H9 (cell line): ENCODE results near the gene TET2. TPM values are rescaled to one million over a fixed set of nuclear protein-coding genes. Genes with fewer than 3 reads are reported as not detected.

Source experiments
- DNase-seq: peaks from one replicate; pipeline ENCODE4 v3.0.0-alpha.2; 2017
- H2AFZ ChIP-seq: one replicate; pipeline ENCODE4 v1.6.1; 2013; ENCODE audit warnings: mild to moderate bottlenecking, low read length, control low read depth, moderate library complexity
- H2AK5ac ChIP-seq: 2 replicates; pipeline ENCODE4 v1.6.1; 2013; ENCODE audit warnings: low read length, control low read depth, mixed read lengths; ENCODE audit not compliant: insufficient read length
- H2BK120ac ChIP-seq: one replicate; pipeline ENCODE4 v1.6.1; 2013; ENCODE audit warnings: low read depth, mild to moderate bottlenecking, low read length, control low read depth, inconsistent platforms; ENCODE audit not compliant: poor library complexity, severe bottlenecking
- H2BK12ac ChIP-seq: 2 replicates; pipeline ENCODE4 v1.6.1; 2013; ENCODE audit warnings: low read length, control low read depth, mixed read lengths, low read depth; ENCODE audit not compliant: insufficient read length
- H2BK15ac ChIP-seq: 2 replicates; pipeline ENCODE4 v1.6.1; 2013; ENCODE audit warnings: low read depth, low read length, control low read depth
- H2BK20ac ChIP-seq: one replicate; pipeline ENCODE4 v1.6.1; 2013; ENCODE audit warnings: low read depth, mild to moderate bottlenecking, low read length, control low read depth, inconsistent platforms; ENCODE audit not compliant: poor library complexity, severe bottlenecking
- H2BK5ac ChIP-seq: 2 replicates; pipeline ENCODE4 v1.6.1; 2013; ENCODE audit warnings: low read length, control low read depth, mixed read lengths; ENCODE audit not compliant: insufficient read length
- H3K14ac ChIP-seq: 2 replicates; pipeline ENCODE4 v1.6.1; 2013; ENCODE audit warnings: low read length, control low read depth; ENCODE audit not compliant: insufficient read depth
- H3K18ac ChIP-seq: 2 replicates; pipeline ENCODE4 v1.6.1; 2013; ENCODE audit warnings: low read depth, mild to moderate bottlenecking, mixed read lengths, low read length, control low read depth; ENCODE audit not compliant: insufficient read length
- H3K23ac ChIP-seq: 2 replicates; pipeline ENCODE4 v1.6.1; 2013; ENCODE audit warnings: low read length, control low read depth, mixed read lengths, low read depth; ENCODE audit not compliant: insufficient read length
- H3K23me2 ChIP-seq: 2 replicates; pipeline ENCODE4 v1.6.1; 2013; ENCODE audit warnings: low read depth, mild to moderate bottlenecking, mixed read lengths, low read length, control low read depth; ENCODE audit not compliant: insufficient read length, poor library complexity, severe bottlenecking
- H3K27ac ChIP-seq: 2 replicates; pipeline ENCODE4 v1.5.1; 2013; ENCODE audit warnings: low read length, control low read depth, mixed read lengths, low read depth; ENCODE audit not compliant: insufficient read length
- H3K27me3 ChIP-seq: 2 replicates; pipeline ENCODE4 v1.6.1; 2013; ENCODE audit warnings: low read length, control low read depth, inconsistent platforms; ENCODE audit not compliant: insufficient read depth
- H3K4ac ChIP-seq: 2 replicates; pipeline ENCODE4 v1.6.1; 2013; ENCODE audit warnings: low read depth, mild to moderate bottlenecking, control low read depth, inconsistent platforms, low read length, moderate library complexity
- H3K4me1 ChIP-seq: 2 replicates; pipeline ENCODE4 v1.6.1; 2013; ENCODE audit warnings: low read length, control low read depth, inconsistent platforms; ENCODE audit not compliant: insufficient read depth
- H3K4me2 ChIP-seq: 2 replicates; pipeline ENCODE4 v1.6.1; 2013; ENCODE audit warnings: low read length, control low read depth, mixed read lengths; ENCODE audit not compliant: insufficient read length, insufficient read depth
- H3K56ac ChIP-seq: 2 replicates; pipeline ENCODE4 v1.6.1; 2013; ENCODE audit warnings: low read depth, mild to moderate bottlenecking, mixed read lengths, low read length, control low read depth; ENCODE audit not compliant: insufficient read length
- H3K79me1 ChIP-seq: 2 replicates; pipeline ENCODE4 v1.6.1; 2013; ENCODE audit warnings: low read depth, mild to moderate bottlenecking, moderate library complexity, low read length, control low read depth, inconsistent platforms; ENCODE audit not compliant: insufficient read depth, poor library complexity, severe bottlenecking
- H3K79me2 ChIP-seq: 2 replicates; pipeline ENCODE4 v1.6.1; 2013; ENCODE audit warnings: low read length, control low read depth, inconsistent platforms; ENCODE audit not compliant: insufficient read depth
- H3K9ac ChIP-seq: 2 replicates; pipeline ENCODE4 v1.6.1; 2013; ENCODE audit warnings: low read length, control low read depth, mixed read lengths; ENCODE audit not compliant: insufficient read length; ENCODE audit errors: extremely low read depth
- H3K9me3 ChIP-seq: one replicate; pipeline ENCODE4 v1.6.1; 2013; ENCODE audit warnings: low read depth, low read length, inconsistent platforms; ENCODE audit not compliant: control insufficient read depth
- H3T11ph ChIP-seq: one replicate; pipeline ENCODE4 v1.6.1; 2013; ENCODE audit warnings: mild to moderate bottlenecking, low read length, control low read depth, inconsistent platforms
- H4K20me1 ChIP-seq: one replicate; pipeline ENCODE4 v1.6.1; 2013; ENCODE audit not compliant: control insufficient read depth, insufficient read length, insufficient read depth
- H4K5ac ChIP-seq: 2 replicates; pipeline ENCODE4 v1.6.1; 2013; ENCODE audit warnings: low read depth, mild to moderate bottlenecking, mixed read lengths, low read length, control low read depth; ENCODE audit not compliant: insufficient read length
- H4K8ac ChIP-seq: replicated peaks from 2 replicates; pipeline ENCODE4 v1.6.1; 2013; ENCODE audit warnings: low read length, control low read depth, mixed read lengths, low read depth; ENCODE audit not compliant: insufficient read length
- H4K91ac ChIP-seq: 2 replicates; pipeline ENCODE4 v1.6.1; 2013; ENCODE audit warnings: low read depth, mild to moderate bottlenecking, moderate library complexity, mixed read lengths, low read length, control low read depth; ENCODE audit not compliant: insufficient read length
- H3K27ac Mint-ChIP-seq, 3 experiments: 2 replicates in 2 of 3; 3 replicates in 1 of 3; pipeline ENCODE4 v1.8.0; 2020 to 2021; ENCODE audit warnings: mixed read lengths in 3 of 3, mild to moderate bottlenecking in 1 of 3, moderate library complexity in 1 of 3
- H3K27me3 Mint-ChIP-seq: 2 replicates; pipeline ENCODE4 v1.8.0; 2021; ENCODE audit warnings: low read depth, mild to moderate bottlenecking, moderate library complexity, mixed read lengths
- H3K36me3 Mint-ChIP-seq, 3 experiments: 2 replicates in 2 of 3; 3 replicates in 1 of 3; pipeline ENCODE4 v1.8.0; 2020 to 2021; ENCODE audit warnings: low read depth in 3 of 3, mixed read lengths in 3 of 3; ENCODE audit not compliant: insufficient read depth in 1 of 3
- H3K4me1 Mint-ChIP-seq, 2 experiments: 2 replicates each; pipeline ENCODE4 v1.8.0; 2020; ENCODE audit warnings: mixed read lengths in 2 of 2
- H3K4me3 Mint-ChIP-seq, 2 experiments: 2 replicates in 1 of 2; 3 replicates in 1 of 2; pipeline ENCODE4 v1.8.0; 2020 to 2021; ENCODE audit warnings: mild to moderate bottlenecking in 2 of 2, mixed read lengths in 2 of 2, moderate library complexity in 1 of 2
- H3K9me3 Mint-ChIP-seq, 2 experiments: 2 replicates in 1 of 2; 3 replicates in 1 of 2; pipeline ENCODE4 v1.8.0; 2020; ENCODE audit warnings: mild to moderate bottlenecking in 2 of 2, mixed read lengths in 2 of 2, moderate library complexity in 1 of 2
- WGBS: extraction: QIAGEN DNeasy Blood & Tissue Kit; methylation state at CpG from one replicate; pipeline ENCODE4 v1.1.7; 2013; ENCODE audit warnings: missing lambda C conversion rate, low lambda C conversion rate, mixed read lengths; ENCODE audit not compliant: insufficient read length; ENCODE audit errors: extremely low coverage; 5-methylcytosine and 5-hydroxymethylcytosine counted together
- total RNA-seq: library from RNA; stranded (reverse); gene quantifications from 2 replicates; pipeline ENCODE4 v1.2.1, GENCODE V29; 2021
- TF ChIP-seq, protein P1 (sequence below): fragments of 200-600 bp; sonication (generic); conservative IDR thresholded peaks from 3 replicates; pipeline ENCODE4 v1.8.0; 2021; ENCODE audit warnings: antibody characterized with exemption, mild to moderate bottlenecking

The TET2 gene
- total RNA-seq, 1 experiment from 2014 or later, result 3.1 TPM

DNA sequence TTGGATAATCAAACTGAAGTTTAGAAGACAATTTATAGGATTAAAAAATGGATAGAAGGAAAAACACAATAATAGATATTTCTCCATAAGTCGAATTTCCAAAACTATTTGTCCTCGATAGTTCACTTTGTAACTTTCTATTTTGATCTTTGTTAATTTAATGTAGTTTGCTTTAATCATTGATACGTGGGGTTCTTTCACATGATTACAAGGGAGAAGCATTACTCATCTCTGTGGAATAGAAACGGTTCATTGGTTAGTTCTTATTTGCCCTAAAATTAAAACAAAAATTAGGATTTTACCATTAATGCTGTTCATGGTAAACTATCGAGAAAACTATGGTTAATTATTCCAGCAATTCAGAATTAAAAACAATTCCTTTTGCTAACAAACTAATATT lies 2.1 kb downstream of the TET2 start:
- no peaks in the 10 kb centered on the region for H3K79me2 ChIP-seq
- no peak overlapping the region for H4K5ac ChIP-seq
- H3T11ph ChIP-seq, result no peak overlapping the region
- H3K9me3 ChIP-seq, result no peaks in the 10 kb centered on the region
- H2BK120ac ChIP-seq, result no peak overlapping the region
- no peak overlapping the region for H3K27ac Mint-ChIP-seq
- no peak overlapping the region for H3K56ac ChIP-seq
- no peak overlapping the region for H2BK20ac ChIP-seq
- H3K4ac ChIP-seq, result no peak overlapping the region
- H3K9me3 Mint-ChIP-seq, result peaks cover 0 to 3% of the 10 kb centered on the region in 2 experiments; a peak in 1 of 5 replicates
- H3K36me3 Mint-ChIP-seq, result no peaks in the 10 kb centered on the region
- H3K27me3 Mint-ChIP-seq, result peaks cover 68% of the 10 kb centered on the region
- no peak overlapping the region for H4K8ac ChIP-seq
- H3K79me1 ChIP-seq, result no peaks in the 10 kb centered on the region
- WGBS, result no CpG with 5 or more reads among the region's 5 CpGs
- H3K4me3 Mint-ChIP-seq, result no peak overlapping the region
- H2BK15ac ChIP-seq, result no peak overlapping the region
- no peaks in the 10 kb centered on the region for H4K20me1 ChIP-seq
- no peak overlapping the region for H2AFZ ChIP-seq
- H4K91ac ChIP-seq, result no peak overlapping the region
- no peak for DNase-seq
- TF ChIP-seq, protein P1, sequence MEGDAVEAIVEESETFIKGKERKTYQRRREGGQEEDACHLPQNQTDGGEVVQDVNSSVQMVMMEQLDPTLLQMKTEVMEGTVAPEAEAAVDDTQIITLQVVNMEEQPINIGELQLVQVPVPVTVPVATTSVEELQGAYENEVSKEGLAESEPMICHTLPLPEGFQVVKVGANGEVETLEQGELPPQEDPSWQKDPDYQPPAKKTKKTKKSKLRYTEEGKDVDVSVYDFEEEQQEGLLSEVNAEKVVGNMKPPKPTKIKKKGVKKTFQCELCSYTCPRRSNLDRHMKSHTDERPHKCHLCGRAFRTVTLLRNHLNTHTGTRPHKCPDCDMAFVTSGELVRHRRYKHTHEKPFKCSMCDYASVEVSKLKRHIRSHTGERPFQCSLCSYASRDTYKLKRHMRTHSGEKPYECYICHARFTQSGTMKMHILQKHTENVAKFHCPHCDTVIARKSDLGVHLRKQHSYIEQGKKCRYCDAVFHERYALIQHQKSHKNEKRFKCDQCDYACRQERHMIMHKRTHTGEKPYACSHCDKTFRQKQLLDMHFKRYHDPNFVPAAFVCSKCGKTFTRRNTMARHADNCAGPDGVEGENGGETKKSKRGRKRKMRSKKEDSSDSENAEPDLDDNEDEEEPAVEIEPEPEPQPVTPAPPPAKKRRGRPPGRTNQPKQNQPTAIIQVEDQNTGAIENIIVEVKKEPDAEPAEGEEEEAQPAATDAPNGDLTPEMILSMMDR, result no peak
- no peak overlapping the region for H3K27ac ChIP-seq
- H2BK12ac ChIP-seq, result no peak overlapping the region
- H3K18ac ChIP-seq, result no peak overlapping the region
- peaks cover 18 to 21% of the 10 kb centered on the region in 2 experiments for H3K4me1 Mint-ChIP-seq
- H2BK5ac ChIP-seq, result no peak overlapping the region
- H3K4me1 ChIP-seq, result no peaks in the 10 kb centered on the region
- H2AK5ac ChIP-seq, result no peak overlapping the region
- H3K4me2 ChIP-seq, result no peak overlapping the region
- no peak overlapping the region for H3K9ac ChIP-seq
- H3K27me3 ChIP-seq, result peaks cover 33% of the 10 kb centered on the region
- peaks cover 16% of the 10 kb centered on the region for H3K23me2 ChIP-seq
- no peak overlapping the region for H3K14ac ChIP-seq
- H3K23ac ChIP-seq, result no peak overlapping the region
